Keratinocyte (primary cell): ENCODE results near the gene ZIC5. TPM values are rescaled to one million over a fixed set of nuclear protein-coding genes. Genes with fewer than 3 reads are reported as not detected.

Experiments used
- DNase-seq: peaks from one replicate; pipeline ENCODE4 v3.0.0-alpha.2; 2011; ENCODE audit warnings: low read depth, missing footprints, low spot score
- FAIRE-seq: peaks from 2 replicates; lab custom pipeline; 2011; peaks lifted over from hg19 to GRCh38; lab: Jason Lieb, UNC
- H2AFZ ChIP-seq: 2 replicates; pipeline ENCODE4 v1.6.0; 2012; ENCODE audit warnings: low read length, control low read depth, inconsistent platforms; ENCODE audit not compliant: control insufficient read depth
- H3K27ac ChIP-seq: 2 replicates; pipeline ENCODE4 v1.5.1; 2011; ENCODE audit warnings: low read length; ENCODE audit not compliant: control insufficient read depth, insufficient read depth
- H3K27me3 ChIP-seq: 3 replicates; pipeline ENCODE4 v1.6.0; 2011; ENCODE audit warnings: low read length; ENCODE audit not compliant: control insufficient read depth, insufficient read depth; ENCODE audit errors: extremely low read depth
- H3K36me3 ChIP-seq, 2 experiments: 2 replicates in 1 of 2; 3 replicates in 1 of 2; pipeline ENCODE4 v1.5.1; 2011; ENCODE audit warnings: low read length in 2 of 2, mild to moderate bottlenecking in 1 of 2; ENCODE audit not compliant: control insufficient read depth in 2 of 2, insufficient read depth in 2 of 2; ENCODE audit errors: extremely low read depth in 1 of 2
- H3K4me1 ChIP-seq: 3 replicates; pipeline ENCODE4 v1.5.1; 2011; ENCODE audit warnings: low read length; ENCODE audit not compliant: control insufficient read depth, insufficient read depth; ENCODE audit errors: extremely low read depth
- H3K4me2 ChIP-seq: 3 replicates; pipeline ENCODE4 v1.6.0; 2011; ENCODE audit warnings: low read depth, low read length; ENCODE audit not compliant: control insufficient read depth, insufficient read depth; ENCODE audit errors: extremely low read depth
- H3K4me3 ChIP-seq, 3 experiments: fragments of 200-600 bp in 1 of 3; sonication (generic) in 1 of 3; 2 replicates in 2 of 3; 3 replicates in 1 of 3; pipeline ENCODE4 v1.5.1; 2011 to 2016; ENCODE audit warnings: low read length in 3 of 3, mild to moderate bottlenecking in 3 of 3, control low read depth in 2 of 3, inconsistent platforms in 1 of 3, low read depth in 1 of 3, mixed read lengths in 1 of 3, mixed run types in 1 of 3, moderate library complexity in 1 of 3; ENCODE audit not compliant: control insufficient read depth in 2 of 3, insufficient read depth in 2 of 3; ENCODE audit errors: extremely low read depth in 1 of 3
- H3K79me2 ChIP-seq: 2 replicates; pipeline ENCODE4 v1.6.0; 2012; ENCODE audit warnings: low read length; ENCODE audit not compliant: control insufficient read depth, insufficient read depth
- H3K9ac ChIP-seq: 3 replicates; pipeline ENCODE4 v1.6.0; 2011; ENCODE audit warnings: low read length; ENCODE audit not compliant: control insufficient read depth, insufficient read depth; ENCODE audit errors: extremely low read depth
- H3K9me1 ChIP-seq: 3 replicates; pipeline ENCODE4 v1.6.0; 2011; ENCODE audit warnings: low read length; ENCODE audit not compliant: control insufficient read depth, insufficient read depth; ENCODE audit errors: extremely low read depth
- H3K9me3 ChIP-seq: 2 replicates; pipeline ENCODE4 v1.5.1; 2012; ENCODE audit warnings: low read depth, low read length; ENCODE audit not compliant: control insufficient read depth
- H4K20me1 ChIP-seq: 3 replicates; pipeline ENCODE4 v1.6.0; 2011; ENCODE audit warnings: low read length; ENCODE audit not compliant: control insufficient read depth, insufficient read depth; ENCODE audit errors: extremely low read depth
- CTCF ChIP-seq, 3 experiments: IDR thresholded peaks in 1 of 3; conservative IDR thresholded peaks in 1 of 3; optimal IDR thresholded peaks in 1 of 3; 2 replicates in 2 of 3; 3 replicates in 1 of 3; pipeline versions ENCODE3 to v1.5.1; 2011; ENCODE audit warnings: low read length in 3 of 3, mild to moderate bottlenecking in 3 of 3, moderate library complexity in 2 of 3, control low read depth in 1 of 3, inconsistent platforms in 1 of 3; ENCODE audit not compliant: insufficient read depth in 2 of 3; ENCODE audit errors: extremely low read depth in 1 of 3
- EZH2 ChIP-seq: IDR thresholded peaks from one replicate; pipeline ENCODE4 v1.6.1; 2012; ENCODE audit warnings: inconsistent platforms, mild to moderate bottlenecking, low read length, moderate library complexity
- dilution Hi-C: fragments of 300-500 bp; cut with MboI; formaldehyde crosslinking; loops from one replicate; pipeline ENCODE4 v1.7.0; 2020; ENCODE audit warnings: low sequenced_read_pairs; ENCODE audit not compliant: extremely low pct_ligation_motif_present
- polyA plus RNA-seq, 5 experiments: library from polyadenylated mRNA; depleted of rRNA in 3 of 5; stranded (reverse) in 3 of 5; stranded (forward) in 1 of 5; unstranded in 1 of 5; fragments of >200 nt; gene quantifications; 1 replicate in 1 of 5; 2 replicates in 3 of 5; 3 replicates in 1 of 5; pipeline versions ENCODE4 v1.2.1 to v1.2.3, GENCODE V29; 2011 to 2012; ENCODE audit warnings: missing spikeins in 2 of 5, low read depth in 1 of 5, low replicate concordance in 1 of 5

The ZIC5 gene
- polyA plus RNA-seq, 1 donor (not counting 4 experiments of a cell fraction or from before 2014, with no cell fraction given) = not detected

DNA sequence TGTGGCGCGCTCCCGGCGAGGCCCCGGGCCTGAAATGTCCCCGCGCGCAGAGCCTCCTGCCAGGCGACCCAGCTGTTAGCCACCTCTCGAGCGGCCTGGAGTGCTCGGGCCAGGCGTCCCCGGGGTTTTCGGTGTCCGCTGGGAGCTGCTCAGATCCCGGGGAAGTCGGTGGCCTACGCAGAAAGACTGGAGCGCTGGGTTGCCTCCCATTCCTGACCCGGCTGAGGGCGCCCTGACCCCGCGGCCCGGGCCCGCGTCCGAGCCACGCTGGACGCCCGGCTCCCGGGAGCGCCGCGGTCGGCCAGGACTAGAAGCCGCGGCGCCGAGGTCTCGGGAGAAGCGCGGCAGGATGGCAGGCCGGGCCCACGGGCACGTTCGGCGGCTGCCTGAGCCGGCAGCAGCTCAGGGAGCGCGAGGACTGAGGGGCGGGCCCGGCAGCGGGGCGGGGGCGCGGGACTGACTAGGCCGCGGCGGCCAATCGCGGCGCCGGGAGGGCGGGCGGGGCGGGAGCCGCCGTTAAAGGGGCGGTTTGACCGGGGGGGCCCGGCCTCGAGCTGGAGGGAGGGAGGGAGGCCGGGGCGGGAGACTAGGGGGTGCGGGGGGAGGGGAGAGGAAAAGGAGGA lies 8.7 kb upstream of the ZIC5 start:
- Histone ChIP-seq H3K4me1 (no peaks in the 10 kb centered on the region), H3K4me3 (peak overlapping the region; percentile 50 to 61 (median 59)), H3K36me3 (no peaks in the 10 kb centered on the region), H3K27ac (no peak overlapping the region), H3K9me3 (peaks cover 3% of the 10 kb centered on the region), H3K4me2 (peak overlapping the region; percentile 67), H3K9ac (no peak overlapping the region), H4K20me1 (peaks cover 5% of the 10 kb centered on the region), H3K79me2 (no peaks in the 10 kb centered on the region), H2AFZ (no peak overlapping the region), H3K27me3 (peaks cover 85% of the 10 kb centered on the region), H3K9me1 (no peaks in the 10 kb centered on the region)
- no peak for FAIRE-seq
- dilution Hi-C loops = no loop called here
- TF ChIP-seq EZH2 (no peak), CTCF (optimal IDR thresholded peaks at IDR 0.05 in 1 of 3, IDR thresholded peaks at IDR 0.05 in 1 of 3, conservative IDR thresholded peaks at IDR 0.05 in 1 of 3; ENCODE audit: extremely low read depth in 1 of 3, insufficient read depth in 2 of 3, low read length in 3 of 3) (peak in 1 of 3 experiments; percentile 19)
- DNase-seq = no peak

GRCh38 chr13:99979453-99980200 lies 8.1 kb upstream of the ZIC5 start:
- Histone ChIP-seq H3K36me3 (no peaks in the 10 kb centered on the region), H3K9ac (no peak overlapping the region), H3K4me2 (peak overlapping the region; percentile 67), H3K27ac (no peak overlapping the region), H4K20me1 (peaks cover 5% of the 10 kb centered on the region), H3K9me1 (no peaks in the 10 kb centered on the region), H3K4me1 (no peaks in the 10 kb centered on the region), H3K4me3 (peak overlapping the region in 2 of 3 experiments; percentile 18 to 20), H3K79me2 (no peaks in the 10 kb centered on the region), H3K27me3 (peaks cover 85% of the 10 kb centered on the region), H3K9me3 (peaks cover 3% of the 10 kb centered on the region), H2AFZ (no peak overlapping the region)
- FAIRE-seq (no peak), DNase-seq (no peak)
- dilution Hi-C loops = no loop called here
- TF ChIP-seq CTCF (optimal IDR thresholded peaks at IDR 0.05 in 1 of 3, IDR thresholded peaks at IDR 0.05 in 1 of 3, conservative IDR thresholded peaks at IDR 0.05 in 1 of 3; ENCODE audit: extremely low read depth in 1 of 3, insufficient read depth in 2 of 3, low read length in 3 of 3) (no peak), EZH2 (peak; percentile 74)
